Large intestine (tissue), 3 donors: Measurements from ENCODE around the gene CAPZB. TPM values are rescaled to one million over a fixed set of nuclear protein-coding genes. Genes with fewer than 3 reads are reported as not detected.
A peak's percentile ranks its signal among the peaks of the same experiment; 100 is the strongest.

Experiments used
- DNase-seq, 2 donors: peaks; one replicate each; pipeline versions ENCODE4 v3.0.0 to v3.0.0-alpha.2; 2013
- H3K27ac ChIP-seq: one replicate; pipeline ENCODE4 v1.5.1; 2013; ENCODE audit warnings: low read length
- H3K27me3 ChIP-seq: 2 replicates; pipeline ENCODE4 v1.6.1; 2013; ENCODE audit warnings: low read length; ENCODE audit not compliant: control insufficient read depth, insufficient read depth
- H3K36me3 ChIP-seq: 2 replicates; pipeline ENCODE4 v1.6.1; 2013; ENCODE audit warnings: low read length; ENCODE audit not compliant: control insufficient read depth, insufficient read depth
- H3K4me1 ChIP-seq: one replicate; pipeline ENCODE4 v1.6.1; 2013; ENCODE audit warnings: low read length; ENCODE audit not compliant: control insufficient read depth, insufficient read depth
- H3K4me3 ChIP-seq: one replicate; pipeline ENCODE4 v1.5.1; 2013; ENCODE audit warnings: low read length
- H3K9me3 ChIP-seq: one replicate; pipeline ENCODE4 v1.6.1; 2013; ENCODE audit warnings: mild to moderate bottlenecking, low read depth, low read length, moderate library complexity; ENCODE audit not compliant: control insufficient read depth
- WGBS: methylation state at CpG from one replicate; pipeline ENCODE4 v1.1.5; 2013; ENCODE audit warnings: low lambda C conversion rate; ENCODE audit not compliant: insufficient coverage; 5-methylcytosine and 5-hydroxymethylcytosine counted together
- polyA plus RNA-seq: library from polyadenylated mRNA; unstranded; fragments of 120-200 nt; gene quantifications from one replicate; pipeline ENCODE4 v1.2.1, GENCODE V29; 2013

The CAPZB gene
- polyA plus RNA-seq, 1 donor: 245 TPM

GRCh38 chr1:19432943-19433718 lies 52.2 kb downstream of the CAPZB start:
- peaks cover 11% of the 10 kb centered on the region for H3K36me3 ChIP-seq
- no peaks in the 10 kb centered on the region for H3K27me3 ChIP-seq
- H3K4me3 ChIP-seq: no peak overlapping the region
- WGBS: 84% methylated on average over 3 of the region's 15 CpGs
- H3K4me1 ChIP-seq: peaks cover 42% of the 10 kb centered on the region
- DNase-seq: no peak
- no peaks in the 10 kb centered on the region for H3K9me3 ChIP-seq
- peak overlapping the region; percentile 26 for H3K27ac ChIP-seq

- DNase-seq: no peak
- WGBS: no CpG with 5 or more reads among the region's 16 CpGs
- Histone ChIP-seq H3K9me3 (no peaks in the 10 kb centered on the region), H3K27ac (peak overlapping the region; percentile 11), H3K36me3 (no peaks in the 10 kb centered on the region), H3K27me3 (no peaks in the 10 kb centered on the region), H3K4me3 (no peak overlapping the region), H3K4me1 (peaks cover 36% of the 10 kb centered on the region)
Measured at GRCh38 chr1:19430121-19431068, 54.9 kb downstream of the CAPZB start.

GRCh38 chr1:19429611-19430010 lies 55.7 kb downstream of the CAPZB start:
- no peaks in the 10 kb centered on the region for H3K9me3 ChIP-seq
- no peak for DNase-seq
- H3K4me3 ChIP-seq: no peak overlapping the region
- H3K4me1 ChIP-seq: peaks cover 44% of the 10 kb centered on the region
- no peaks in the 10 kb centered on the region for H3K36me3 ChIP-seq
- peak overlapping the region; percentile 11 for H3K27ac ChIP-seq
- no peaks in the 10 kb centered on the region for H3K27me3 ChIP-seq
- no CpG with 5 or more reads among the region's 4 CpGs for WGBS

- DNase-seq: no peak
- Histone ChIP-seq H3K27me3 (no peaks in the 10 kb centered on the region), H3K4me1 (peaks cover 38% of the 10 kb centered on the region), H3K36me3 (no peaks in the 10 kb centered on the region), H3K27ac (peak overlapping the region; percentile 7), H3K4me3 (no peak overlapping the region), H3K9me3 (no peaks in the 10 kb centered on the region)
- 18% methylated on average over 2 of the region's 14 CpGs for WGBS
Measured at GRCh38 chr1:19427087-19427781, 58.1 kb downstream of the CAPZB start.

- Histone ChIP-seq H3K27ac (peak overlapping the region; percentile 78), H3K9me3 (no peaks in the 10 kb centered on the region), H3K27me3 (no peaks in the 10 kb centered on the region), H3K4me3 (no peak overlapping the region), H3K4me1 (peaks cover 38% of the 10 kb centered on the region), H3K36me3 (peaks cover under 1% of the 10 kb centered on the region)
- DNase-seq: no peak
- WGBS: 60% methylated on average over 1 of the region's 13 CpGs
Measured at GRCh38 chr1:19426294-19427086, 58.8 kb downstream of the CAPZB start.

- no peak overlapping the region for H3K4me3 ChIP-seq
- no peaks in the 10 kb centered on the region for H3K9me3 ChIP-seq
- peaks cover 2% of the 10 kb centered on the region for H3K36me3 ChIP-seq
- no peaks in the 10 kb centered on the region for H3K27me3 ChIP-seq
- peaks cover 38% of the 10 kb centered on the region for H3K4me1 ChIP-seq
- DNase-seq: peak; percentile 71 to 87
- WGBS: no CpG with 5 or more reads among the region's 6 CpGs
- peak overlapping the region; percentile 78 for H3K27ac ChIP-seq
Measured at GRCh38 chr1:19425646-19426239, 59.6 kb downstream of the CAPZB start.

GRCh38 chr1:19424651-19425570 lies 60.4 kb downstream of the CAPZB start:
- Histone ChIP-seq H3K4me1 (peaks cover 30% of the 10 kb centered on the region), H3K36me3 (peaks cover 4% of the 10 kb centered on the region)

GRCh38 chr1:19423130-19423529 lies 62.2 kb downstream of the CAPZB start:
- H3K4me1 ChIP-seq: peaks cover 29% of the 10 kb centered on the region
- DNase-seq: no peak
- H3K27ac ChIP-seq: no peak overlapping the region
- peaks cover 21% of the 10 kb centered on the region for H3K36me3 ChIP-seq
- WGBS: 85% methylated on average over 4 of the region's 5 CpGs
- H3K27me3 ChIP-seq: no peaks in the 10 kb centered on the region
- H3K9me3 ChIP-seq: no peaks in the 10 kb centered on the region
- H3K4me3 ChIP-seq: no peak overlapping the region

More at GRCh38 chr1:19424651-19425570, 60.4 kb downstream of the CAPZB start:
- Histone ChIP-seq H3K27ac (peak overlapping the region; percentile 78), H3K27me3 (no peaks in the 10 kb centered on the region), H3K4me3 (no peak overlapping the region), H3K9me3 (no peaks in the 10 kb centered on the region)
- DNase-seq: no peak
- no CpG with 5 or more reads among the region's 7 CpGs for WGBS

GRCh38 chr1:19421365-19421764 lies 64.0 kb downstream of the CAPZB start:
- H3K27ac ChIP-seq: no peak overlapping the region

More at GRCh38 chr1:19421365-19421764, 64.0 kb downstream of the CAPZB start:
- no peaks in the 10 kb centered on the region for H3K27me3 ChIP-seq
- H3K4me3 ChIP-seq: no peak overlapping the region
- WGBS: no CpG with 5 or more reads among the region's 4 CpGs
- H3K36me3 ChIP-seq: peaks cover 34% of the 10 kb centered on the region
- peaks cover 21% of the 10 kb centered on the region for H3K4me1 ChIP-seq
- H3K9me3 ChIP-seq: no peaks in the 10 kb centered on the region
- no peak for DNase-seq
